Effector CD8-positive, alpha-beta T cell (primary cell): ENCODE measurements around the gene SLC24A3.

Experiments used
- DNase-seq: peaks from one replicate; lab custom pipeline; 2025; lab: John Stamatoyannopoulos, UW

SLC24A3 gene

DNA sequence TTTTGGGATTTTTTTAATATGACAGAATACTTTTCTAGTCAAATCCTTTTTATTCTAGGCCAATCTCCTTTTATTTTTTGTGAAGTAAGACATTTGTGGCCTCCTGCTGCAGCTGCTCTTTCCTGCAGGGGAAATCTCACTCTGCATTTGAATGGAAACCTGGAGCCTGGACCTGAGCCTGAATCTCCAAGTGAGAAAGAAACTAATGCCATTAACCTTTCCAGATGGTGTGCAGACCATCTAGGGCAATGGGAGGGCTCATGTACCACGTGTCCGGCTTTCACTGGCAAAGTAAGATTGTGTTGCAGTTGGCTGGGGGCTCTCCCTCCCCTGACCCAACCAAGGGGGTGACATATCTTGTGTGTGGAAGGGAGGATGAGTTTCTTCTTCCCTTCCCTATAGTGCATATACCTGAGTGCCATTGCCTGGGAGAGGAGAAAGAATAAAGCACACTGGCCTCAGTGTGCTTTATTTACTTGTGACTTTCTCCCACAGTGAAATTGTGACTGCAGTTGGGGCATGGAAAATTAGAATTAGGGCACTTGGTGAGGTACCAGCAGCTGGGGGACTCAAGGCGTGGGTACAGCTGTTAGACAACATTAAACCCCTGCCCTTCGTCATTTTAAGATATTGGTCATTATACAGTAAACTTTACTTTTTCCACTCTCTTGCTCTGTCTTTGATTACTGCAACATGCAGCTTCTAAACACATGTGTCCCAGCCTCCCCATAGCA lies 385.8 kb downstream of the SLC24A3 start:
- no peak for DNase-seq

DNA sequence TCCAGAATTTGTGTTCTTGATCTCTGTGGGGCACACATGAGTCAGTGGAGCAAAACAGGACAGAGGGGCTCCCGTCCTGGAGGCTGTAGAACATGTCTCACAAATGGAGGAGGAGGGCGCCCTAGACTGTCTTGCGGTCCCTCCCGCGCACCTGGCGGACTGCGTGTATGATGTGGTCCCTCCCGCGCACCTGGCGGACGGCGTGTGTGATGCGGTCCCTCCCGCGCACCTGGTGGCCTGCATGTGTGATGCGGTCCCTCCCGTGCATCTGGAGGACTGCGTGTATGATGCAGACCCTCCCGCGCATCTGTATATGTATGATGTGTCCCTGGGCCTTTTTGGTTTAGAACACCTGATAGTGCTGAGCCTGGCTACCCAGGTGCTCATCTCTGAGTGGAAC lies 386.8 kb downstream of the SLC24A3 start:
- DNase-seq, result no peak

DNA sequence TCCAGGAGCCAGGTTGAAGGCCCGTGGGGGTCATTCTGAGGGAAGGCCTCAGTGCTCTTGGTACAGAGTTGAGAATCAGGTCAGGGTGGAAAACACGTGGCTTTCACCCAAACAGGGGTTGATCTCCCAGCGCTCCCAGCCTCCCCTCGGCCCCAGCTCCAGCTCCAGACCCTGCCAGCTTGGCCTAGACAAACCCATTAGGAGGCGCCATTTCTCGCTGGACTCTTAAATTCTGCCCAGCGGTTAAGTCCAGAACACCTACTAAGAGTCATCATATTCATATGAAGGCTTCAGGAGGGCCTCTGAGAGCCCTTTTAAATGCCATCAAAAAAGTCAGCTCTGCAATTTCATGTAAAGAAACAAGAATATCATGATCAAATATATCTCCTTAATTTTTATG lies 387.6 kb downstream of the SLC24A3 start:
- no peak for DNase-seq

DNA sequence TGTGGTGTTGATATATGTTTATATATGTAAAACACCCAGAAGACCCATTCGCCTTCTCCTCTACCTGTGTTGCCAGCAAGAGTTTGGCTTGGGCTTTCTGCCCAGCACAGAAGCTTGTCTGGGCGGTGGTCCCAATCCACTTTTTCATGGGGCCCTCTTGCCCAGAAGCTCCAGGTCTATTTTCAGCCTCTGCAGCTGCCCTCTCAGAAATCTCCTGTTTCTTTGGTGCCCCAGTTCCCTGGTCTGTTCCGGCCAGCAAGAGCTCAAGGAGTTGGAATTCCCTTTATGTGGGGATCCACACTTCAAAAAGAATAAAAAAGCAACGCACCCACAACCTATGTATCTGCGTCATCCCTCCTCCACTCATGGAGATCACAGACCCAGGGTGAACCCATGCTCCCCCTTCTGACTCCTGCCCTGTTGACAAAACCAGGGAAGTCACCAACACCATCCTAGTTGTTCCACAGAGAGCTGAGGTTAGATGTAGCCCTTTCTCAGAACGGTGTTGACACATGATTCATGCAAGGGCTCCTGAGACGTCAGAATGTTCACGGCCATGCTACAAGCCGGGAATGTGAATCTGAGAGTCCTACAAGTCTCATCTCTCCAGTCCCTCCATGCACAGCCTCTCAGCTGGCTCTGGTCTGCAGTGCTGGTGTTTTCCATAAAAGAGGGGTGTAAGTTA lies 388.8 kb downstream of the SLC24A3 start:
- DNase-seq, result no peak

DNA sequence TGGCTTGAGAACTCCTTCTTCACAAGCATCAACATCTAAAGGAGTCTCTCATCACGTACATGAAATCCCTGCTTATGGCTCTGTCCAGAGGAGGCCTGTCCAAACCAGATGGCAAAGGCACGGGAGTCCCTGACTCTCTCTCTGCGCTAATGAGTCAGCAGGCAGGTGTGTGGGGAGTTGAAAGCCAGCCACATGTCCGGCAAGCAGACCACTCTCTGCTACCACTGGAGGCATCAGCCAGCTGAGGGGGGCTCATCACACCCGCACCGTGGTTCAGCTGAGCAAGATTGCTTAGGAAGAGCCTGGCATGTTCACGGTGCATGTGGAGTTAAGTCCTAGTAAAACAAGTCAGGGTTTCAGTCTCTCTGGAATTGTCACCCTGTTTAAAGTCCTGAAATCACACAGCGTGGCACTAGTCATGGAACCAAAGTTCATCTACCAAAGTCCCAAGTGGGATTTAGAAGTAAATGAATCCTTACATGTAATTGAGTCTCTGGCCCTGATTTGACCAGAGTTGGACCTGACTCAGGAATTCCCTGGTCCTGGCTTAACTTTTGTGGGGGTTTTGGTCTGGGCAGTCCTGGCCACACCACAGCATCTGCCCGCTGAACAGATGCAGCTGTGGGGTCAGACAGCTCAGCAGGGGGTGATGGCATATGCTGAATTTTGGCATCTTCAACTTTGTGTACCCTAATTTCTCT lies 390.4 kb downstream of the SLC24A3 start:
- DNase-seq, result no peak

DNA sequence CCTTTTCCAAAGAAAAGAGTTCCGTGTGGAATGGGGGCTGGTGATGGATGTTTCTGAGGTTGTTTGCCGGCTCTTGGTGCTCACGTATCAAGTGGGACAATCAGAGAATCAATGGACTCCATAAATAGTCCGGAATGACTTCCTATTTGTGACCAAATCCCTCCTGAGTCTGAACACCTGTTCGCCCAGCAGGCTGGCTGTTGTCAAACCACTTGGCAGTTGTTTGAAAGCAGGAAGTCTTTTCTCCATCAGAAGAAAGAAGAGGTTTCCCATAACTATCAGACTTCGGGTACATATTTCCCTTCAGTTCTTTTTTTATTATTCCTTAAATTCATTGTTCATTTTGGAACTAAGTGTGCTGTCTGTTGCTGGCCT lies 390.9 kb downstream of the SLC24A3 start:
- no peak for DNase-seq

DNA sequence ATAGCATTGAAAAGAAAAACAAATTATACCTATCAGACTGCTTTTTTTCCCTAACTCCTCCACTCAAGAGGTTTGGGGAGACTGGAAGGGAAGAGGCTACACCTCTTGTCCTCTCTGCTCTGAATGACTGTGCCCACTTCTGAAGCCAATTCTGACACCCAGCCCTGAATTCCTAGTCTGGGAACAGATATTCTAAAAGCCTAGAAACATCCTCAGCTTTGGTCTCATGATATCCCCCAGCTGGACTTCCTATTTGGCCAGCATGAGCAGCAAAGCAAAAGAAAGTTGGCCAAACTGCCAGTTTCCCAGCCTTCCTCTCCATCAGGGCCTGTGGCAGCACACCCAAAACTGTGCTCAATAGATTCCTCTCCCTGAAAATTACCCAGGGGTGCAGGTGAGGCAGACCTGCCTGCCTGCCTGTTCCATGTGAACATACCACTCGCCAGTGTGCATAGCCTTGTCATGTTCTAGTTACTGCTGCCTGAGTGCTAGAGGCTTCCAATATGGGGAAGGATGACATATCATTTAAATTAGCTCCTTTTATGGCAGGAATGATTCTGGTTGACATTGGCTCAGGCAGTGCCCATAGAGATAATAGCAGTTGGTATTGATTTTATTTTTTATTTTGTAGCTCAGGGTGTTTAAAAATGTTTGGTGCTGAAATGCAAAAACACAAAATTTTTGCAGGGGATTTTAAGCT lies 393.5 kb downstream of the SLC24A3 start:
- DNase-seq, result no peak

DNA sequence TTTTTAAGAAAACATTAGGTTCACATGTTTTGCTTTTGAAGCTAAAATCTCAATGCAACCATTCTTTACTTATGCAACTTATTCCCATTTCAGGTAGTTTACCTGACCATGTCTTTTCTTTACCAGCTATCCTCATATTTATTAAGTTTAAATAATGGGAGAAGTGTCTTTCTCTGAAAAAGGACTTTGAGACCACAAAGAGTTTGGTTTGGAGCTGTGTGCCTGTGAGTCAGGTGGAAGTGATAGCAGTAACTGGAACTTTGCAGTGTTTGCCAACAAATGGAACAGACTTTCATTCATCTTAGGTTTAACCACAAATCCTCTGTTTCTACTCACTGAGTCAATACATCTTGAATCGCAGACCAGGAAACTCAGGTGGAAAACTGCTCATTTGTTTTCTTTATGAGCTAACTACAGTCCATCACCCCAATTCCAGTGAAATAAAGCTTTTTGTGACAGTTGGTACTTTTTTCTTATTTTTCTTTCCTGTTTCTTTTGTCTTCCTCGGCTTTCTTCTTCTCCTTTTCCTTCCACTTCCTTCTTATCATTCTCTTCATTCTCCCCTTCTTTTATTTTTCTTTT lies 397.3 kb downstream of the SLC24A3 start:
- DNase-seq, result no peak

DNA sequence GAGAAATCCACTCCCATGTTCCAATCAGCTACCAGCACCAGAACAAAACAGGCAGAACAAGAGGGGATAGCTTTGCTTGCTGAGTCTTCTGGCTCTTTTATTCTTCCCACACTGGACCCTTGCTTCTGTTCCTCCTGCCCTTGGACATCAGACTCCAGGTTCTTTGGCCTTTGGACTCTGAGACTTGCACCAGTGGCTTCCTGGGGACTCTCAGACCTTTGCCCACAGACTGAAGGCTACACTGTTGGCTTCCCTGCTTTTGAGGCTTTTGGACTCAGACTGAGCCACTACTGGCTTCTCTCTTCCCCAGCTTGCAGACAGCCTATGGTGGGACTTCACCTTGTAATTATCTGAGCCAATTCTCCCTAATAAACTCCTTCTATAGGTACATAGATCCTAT lies 403.2 kb downstream of the SLC24A3 start:
- no peak for DNase-seq

DNA sequence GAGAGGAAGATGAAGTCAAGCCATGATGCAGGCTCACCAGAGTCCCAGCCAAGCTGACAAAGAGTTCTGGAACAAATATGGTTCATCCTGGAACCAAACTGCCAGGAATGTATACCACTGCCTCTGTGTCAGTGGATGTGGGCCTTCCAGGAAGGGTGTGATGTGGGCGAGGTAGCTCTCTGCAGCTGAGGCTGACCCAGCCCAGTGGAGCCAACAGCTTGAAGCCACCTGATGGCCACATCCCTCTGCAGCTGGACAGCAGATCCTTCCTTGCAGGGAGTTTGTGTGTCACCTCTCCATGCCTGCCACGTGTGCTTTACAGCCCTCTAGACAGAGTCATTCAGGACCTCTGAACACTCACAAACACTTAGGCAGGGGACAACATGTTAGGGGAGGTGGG lies 403.6 kb downstream of the SLC24A3 start:
- DNase-seq, result no peak

DNA sequence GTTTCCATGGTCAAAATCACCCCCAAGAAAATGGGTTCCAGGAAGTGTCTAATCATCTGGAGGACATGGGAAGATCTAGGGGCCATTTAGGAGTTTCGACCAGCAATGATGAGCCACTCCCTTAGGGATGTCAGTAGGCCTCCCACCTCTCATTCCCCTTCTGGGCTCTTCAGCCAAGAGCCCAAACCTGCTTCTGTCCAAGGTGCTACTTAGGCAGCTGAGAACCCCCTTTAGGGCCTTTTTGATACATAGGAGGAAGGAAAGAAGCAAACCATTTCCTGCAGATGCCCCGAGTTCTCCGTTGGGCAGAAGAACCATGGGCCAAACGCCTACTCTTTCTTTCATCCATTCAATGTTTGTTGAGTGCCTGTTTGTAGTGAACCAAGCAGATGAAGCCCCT lies 404.2 kb downstream of the SLC24A3 start:
- DNase-seq, result no peak

DNA sequence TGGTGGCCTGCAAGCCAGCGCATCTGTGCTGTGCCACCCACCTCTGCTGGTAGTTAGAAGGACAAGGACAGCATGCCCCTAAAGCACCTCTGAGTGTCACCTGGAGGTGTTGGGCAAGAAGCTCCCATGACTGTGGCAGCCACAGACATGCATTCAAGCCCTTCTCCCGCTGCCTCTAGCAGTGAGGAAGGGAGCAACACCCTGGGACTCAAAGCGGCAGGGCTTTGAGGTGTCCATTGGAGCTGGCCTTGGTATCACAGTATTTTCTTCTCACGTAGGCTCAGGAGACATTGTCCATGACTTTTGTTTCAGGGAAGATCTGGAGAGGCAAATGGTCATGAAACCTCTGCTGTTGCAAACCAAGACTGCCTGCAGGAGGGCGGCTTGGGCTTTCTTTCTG lies 404.8 kb downstream of the SLC24A3 start:
- no peak for DNase-seq

DNA sequence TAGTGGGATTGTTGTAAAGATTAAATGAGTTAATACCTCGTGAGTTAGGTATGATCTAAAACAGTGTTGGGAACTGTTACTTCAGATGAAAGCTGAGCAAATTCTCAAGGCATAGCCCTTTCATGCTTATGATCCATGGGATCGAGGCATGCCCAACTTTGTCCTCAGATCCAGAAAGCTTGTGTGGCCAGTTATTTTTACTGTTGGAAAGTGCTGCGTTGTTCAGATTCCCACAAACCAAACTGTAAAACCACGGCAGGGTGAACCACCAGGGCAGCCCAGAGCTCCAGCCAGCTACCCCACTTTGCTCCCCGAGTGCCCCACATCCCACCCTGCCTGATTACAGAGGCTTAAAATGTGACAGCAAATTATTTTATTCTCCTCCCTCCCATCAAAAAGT lies 406.3 kb downstream of the SLC24A3 start:
- no peak for DNase-seq

DNA sequence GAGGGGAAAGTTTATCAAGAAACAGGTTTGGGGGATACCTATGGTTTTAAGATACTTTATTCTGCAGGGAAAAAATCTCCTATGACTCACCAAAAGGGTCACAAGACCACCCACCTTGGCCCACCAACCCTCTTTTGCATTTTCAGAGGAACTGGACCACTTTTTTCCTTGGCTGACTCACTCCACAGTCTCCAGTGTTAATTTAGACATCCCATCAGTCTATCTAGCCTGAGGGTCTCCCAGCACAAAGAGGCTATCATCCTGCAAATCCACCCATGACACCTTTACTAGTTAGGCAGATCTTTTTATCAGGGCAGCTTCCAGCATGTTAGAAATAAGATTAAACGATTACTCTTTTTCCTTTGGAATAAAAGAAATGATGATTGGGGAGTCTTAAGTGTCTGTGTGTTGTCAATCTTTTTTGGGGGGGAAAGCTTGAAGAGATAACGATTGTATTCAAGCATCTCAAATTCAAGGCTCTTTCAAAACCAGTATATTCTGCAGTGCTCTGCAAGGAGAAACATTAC lies 407.5 kb downstream of the SLC24A3 start:
- DNase-seq, result no peak

DNA sequence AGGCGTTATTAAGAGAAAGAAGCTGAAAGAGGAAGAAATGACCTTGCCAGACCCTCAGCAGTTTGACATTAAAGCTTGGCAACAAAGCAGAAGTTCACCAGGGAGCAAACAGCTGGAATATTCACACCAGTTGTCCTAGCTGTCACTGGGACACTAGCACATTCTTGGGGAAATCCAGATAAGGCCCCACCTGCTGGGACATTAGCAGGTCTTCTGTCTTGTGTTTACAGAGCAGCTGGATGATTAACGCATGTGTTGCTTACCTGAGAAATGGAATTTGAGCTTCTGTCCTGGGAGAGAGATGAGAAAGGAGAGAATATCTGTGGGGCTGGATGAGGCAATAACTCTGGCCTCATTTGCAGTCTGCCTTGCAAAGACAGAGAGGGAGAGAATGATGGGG lies 408.0 kb downstream of the SLC24A3 start:
- DNase-seq, result no peak

DNA sequence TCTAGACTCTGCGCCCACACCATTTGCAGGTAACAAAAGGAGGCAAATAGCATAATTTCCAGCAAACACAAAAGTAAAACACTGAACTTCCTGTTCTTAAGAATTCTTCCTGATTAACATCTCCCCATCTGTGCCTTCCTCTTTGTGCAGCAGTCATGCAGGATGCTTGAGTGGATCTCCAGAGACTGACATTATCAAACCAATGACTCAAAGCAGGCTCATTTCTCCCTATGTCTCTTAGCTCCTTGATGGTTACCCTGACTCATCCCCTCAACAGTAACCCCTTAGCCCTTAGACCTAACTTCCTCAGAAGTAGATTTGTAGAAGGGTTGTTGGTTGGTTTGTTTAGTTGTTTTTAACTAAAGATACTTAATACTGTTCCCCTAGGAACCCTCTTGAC lies 408.6 kb downstream of the SLC24A3 start:
- DNase-seq, result no peak

DNA sequence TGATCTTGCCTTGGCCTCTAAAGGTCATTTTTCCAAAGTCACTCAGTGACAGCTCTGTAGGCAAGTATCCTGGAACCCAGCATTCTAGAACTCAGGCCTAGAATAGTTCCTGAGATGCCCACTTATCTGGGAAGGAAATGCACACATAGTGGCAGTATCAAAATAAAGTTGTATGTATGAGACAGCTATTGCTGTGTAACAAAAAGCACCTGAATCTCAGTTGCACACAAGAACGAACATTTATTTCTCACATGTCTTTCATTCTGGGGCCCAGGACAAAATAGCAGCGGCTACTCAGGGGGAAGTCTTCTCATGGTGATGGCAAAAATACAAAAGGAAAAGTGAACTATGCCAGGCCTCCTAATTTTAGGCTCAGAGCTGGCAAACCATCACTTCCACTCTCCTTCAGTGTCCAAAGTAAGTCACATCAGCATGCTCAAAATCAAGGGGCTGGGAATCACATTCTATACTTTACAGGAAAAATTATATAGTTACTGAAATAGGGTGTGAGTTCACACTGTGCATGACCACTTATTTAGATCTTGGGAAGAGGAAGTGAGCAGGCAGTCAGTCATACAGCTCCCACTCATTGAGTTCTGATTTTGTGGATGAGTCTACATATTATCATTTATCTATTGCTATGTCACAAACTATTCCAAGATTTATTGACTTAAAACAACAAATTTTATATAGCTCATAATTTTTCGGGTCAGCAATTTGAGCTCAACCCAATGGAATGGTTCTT lies 412.0 kb downstream of the SLC24A3 start:
- DNase-seq, result no peak

DNA sequence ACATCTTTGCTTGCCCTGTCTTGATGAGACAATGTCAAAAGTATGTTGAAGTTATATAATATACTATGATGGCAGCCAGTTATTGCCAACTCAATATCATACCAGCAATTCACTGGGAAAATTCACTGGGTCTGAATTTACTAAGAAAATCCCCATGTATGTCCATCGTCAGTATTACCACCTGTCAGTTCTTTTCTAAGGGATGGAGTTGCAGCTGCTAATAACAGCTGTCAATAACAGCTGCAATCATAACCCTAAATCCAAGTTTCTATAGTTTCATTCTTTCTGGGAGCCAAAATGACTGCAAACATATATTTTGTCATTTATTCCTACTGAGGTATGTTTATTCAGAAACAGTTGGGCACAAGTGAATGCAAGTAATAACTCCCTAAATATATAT lies 413.0 kb downstream of the SLC24A3 start:
- DNase-seq, result no peak

DNA sequence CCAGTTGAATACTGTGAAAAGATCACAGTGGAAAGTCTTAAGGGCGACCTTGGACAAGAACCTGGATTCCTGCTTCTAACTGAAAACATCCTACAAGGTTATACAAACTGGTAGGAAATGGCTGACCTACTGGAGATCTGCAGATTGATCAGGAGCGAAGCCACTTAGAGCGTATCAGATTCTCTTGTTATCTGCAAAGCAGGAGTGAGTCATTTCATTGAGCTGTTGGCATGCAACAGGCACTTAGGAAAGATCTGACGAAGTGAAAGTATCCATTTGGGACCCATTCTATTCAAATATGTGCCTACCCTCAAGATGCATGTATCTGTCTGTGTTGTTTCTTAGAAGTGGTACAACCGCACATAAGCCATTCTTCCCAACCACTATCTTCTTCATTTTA lies 414.5 kb downstream of the SLC24A3 start:
- DNase-seq, result no peak

DNA sequence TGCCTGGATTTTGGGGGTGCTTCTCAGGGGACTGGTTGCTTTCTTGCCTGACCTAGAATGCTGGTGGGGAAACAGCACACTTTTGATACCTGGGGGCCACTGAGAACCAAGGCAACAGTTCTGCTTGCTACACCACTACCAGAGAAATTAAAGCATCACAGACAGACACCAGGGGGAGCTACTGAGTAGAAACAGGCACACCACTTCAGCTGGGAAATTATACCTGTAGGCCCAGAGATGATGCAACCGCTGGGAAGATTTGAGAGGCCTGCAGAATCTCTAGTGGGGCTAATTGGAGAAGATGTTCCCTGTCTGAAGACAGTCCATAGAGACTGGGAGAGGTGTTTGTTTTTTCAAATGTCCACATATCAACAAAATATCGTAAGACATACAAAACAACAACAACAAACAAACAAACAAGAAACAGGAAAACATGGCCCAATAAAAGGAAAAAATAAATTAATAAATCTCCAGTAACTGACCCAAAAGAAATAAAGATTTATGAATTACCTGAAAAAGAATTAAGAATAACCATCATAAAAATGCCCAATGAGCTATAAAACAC lies 416.2 kb downstream of the SLC24A3 start:
- no peak for DNase-seq

DNA sequence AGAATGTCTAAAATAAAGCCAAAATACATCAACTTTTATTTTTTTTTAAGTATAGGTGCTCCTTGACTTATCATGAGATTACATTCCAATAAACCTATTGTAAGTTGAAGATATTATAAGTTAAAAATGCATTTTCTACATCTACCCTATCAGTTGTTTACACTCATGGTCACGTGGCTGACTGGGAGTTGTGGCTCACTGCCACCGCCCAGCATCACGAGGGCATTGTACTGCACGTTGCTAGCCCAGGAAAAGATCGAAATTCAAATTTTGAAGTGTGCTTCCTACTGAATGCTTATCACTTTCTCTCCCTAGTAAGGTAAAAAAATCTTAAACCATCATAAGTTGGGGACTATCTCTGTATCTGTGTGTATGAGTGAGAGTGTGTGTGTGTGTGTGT lies 419.0 kb downstream of the SLC24A3 start:
- DNase-seq, result no peak
